GM19463 (cell line): ENCODE results near the gene MAP4K2.
"Not testable (repeated sequence)": the region's sequence is repeated elsewhere in the genome, so short reads cannot be mapped to it uniquely, and the experiment has no call there.

ENCODE experiments used
- ATAC-seq: cut with Tn5 transposase; IDR thresholded peaks from one replicate; pipeline ENCODE4 v1.9.1; 2021; ENCODE audit warnings: mild to moderate bottlenecking, moderate library complexity; ENCODE audit not compliant: unreplicated experiment

Gene MAP4K2

GRCh38 chr11:64838600-64839334 is 35.8 kb upstream of the MAP4K2 start:
- no peak for ATAC-seq

GRCh38 chr11:64837887-64838351 is 34.9 kb upstream of the MAP4K2 start:
- ATAC-seq: no peak

GRCh38 chr11:64836448-64837072 is 33.5 kb upstream of the MAP4K2 start:
- no peak for ATAC-seq

GRCh38 chr11:64835616-64836447 is 32.8 kb upstream of the MAP4K2 start:
- ATAC-seq: no peak

GRCh38 chr11:64834723-64835615 is 32.0 kb upstream of the MAP4K2 start:
- no peak for ATAC-seq

DNA sequence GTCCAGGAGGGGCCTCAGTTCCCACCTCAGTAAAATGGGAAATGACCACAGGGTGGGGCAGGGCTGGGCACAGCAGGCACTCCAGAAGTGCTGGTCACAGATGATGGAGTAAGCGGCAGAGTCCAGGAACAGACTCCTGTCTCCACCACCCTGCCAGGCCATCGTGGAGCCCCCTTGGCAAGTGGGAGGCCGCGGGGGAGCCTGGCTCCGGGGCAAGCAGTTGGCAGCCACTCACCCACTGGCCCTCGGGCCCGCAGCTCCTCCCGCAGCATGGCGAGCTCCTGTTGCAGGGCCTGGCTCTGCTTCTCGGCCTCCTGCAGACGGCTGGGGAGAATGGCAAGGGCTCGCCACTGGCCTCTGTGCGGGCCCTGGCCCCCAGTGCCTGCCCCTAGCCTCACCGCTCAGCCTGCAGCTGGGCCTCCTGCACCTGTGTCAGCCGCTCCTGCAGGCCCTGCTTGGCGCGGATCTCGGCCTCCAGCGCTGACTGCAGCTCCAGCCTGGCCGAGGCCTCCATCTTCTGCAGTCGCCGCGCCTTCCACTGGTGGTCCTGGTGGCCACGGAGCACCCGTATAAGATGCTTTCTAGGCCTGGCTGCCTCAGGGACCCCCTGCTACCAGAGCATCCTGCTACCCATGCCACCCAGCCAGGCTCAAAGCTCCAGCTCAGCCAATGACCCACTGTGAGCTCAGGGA is 31.2 kb upstream of the MAP4K2 start:
- ATAC-seq: no peak

- ATAC-seq: no peak
Measured at GRCh38 chr11:64833509-64833908, 30.5 kb upstream of the MAP4K2 start.

DNA sequence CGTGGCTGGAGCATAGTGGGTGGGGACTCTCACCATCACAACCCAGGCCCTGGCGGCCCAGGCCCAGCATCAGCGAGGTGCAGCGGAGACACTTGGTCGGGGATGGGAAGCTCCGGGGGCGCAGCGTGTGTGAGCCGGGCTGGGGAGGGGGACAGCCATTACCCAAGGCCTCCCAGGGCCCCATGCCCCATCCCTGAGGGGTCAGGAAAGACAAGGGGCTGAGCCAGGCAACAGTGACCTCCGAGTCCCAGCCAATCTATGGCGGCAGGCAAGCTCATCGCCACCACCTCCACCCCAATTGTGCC is 30.1 kb upstream of the MAP4K2 start:
- ATAC-seq: no peak

DNA sequence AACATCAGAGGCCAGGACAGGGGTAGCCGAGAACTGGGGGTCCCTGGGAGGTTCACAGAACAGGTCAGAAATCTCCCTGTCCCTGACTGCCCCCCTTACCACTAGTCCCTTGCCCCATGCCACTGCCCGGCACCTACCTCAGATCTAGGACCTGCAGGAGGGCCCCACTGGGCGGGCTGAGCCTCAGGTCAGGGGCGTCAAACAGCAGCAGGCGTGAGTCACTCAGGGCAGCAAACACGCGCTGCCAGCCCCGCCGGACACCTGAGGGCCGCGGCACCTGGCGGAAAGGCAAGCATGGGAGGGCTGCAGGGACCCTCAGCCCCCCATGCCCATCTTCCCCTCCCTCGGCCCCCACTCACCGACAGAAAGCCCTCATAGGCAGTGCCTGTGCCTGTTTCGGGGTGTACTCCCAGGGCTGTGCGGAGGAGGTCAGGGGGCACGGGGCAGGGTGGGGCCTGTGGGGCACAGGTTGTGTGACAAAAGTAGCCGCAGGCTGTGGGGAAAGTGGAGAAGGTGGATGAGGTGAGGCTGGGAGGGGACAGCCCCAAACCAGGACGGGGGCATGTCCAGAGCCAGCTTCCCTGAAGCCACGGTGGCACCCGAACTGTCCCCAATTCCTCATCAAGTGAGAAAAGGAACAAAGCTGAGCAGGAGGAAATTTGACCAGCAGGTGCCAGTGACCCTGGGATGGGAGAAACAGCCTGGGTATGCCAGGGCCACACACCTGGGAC is 29.6 kb upstream of the MAP4K2 start:
- no peak for ATAC-seq

GRCh38 chr11:64831411-64831891 is 28.4 kb upstream of the MAP4K2 start:
- no peak for ATAC-seq

DNA sequence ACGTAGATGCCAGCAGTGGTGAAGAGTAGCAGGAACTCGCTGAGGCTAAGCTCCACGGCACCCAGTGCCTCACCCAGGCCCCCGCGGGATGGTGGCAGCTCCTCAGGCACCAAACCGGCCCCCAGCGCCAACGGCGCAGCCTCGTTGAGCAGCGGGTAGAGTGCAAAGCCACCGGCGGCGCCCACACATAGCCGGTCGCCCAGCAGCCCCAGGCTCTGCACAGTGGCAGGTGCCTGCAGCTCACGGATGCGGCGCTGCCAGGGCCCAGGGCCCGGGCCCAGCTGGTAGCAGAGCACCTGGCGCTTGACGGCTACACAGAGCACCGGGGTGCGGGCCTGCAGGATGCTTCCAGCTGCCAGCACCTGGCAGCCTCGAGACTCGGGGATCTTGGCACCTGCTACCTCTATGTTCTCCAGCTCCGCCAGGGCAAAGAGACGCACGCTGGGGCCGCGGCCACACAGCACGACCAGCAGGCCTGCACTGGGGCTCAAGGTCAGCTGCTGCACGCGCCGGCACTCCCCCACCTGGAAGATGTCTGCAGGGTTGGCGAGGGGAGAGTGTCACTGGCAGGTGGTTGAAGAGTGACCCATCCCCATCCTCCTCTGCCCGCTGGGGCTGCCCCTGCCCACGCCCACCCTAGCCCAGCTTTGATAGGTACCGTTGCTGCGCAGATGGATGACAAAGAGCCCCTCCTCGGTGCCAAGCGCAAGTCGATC is 26.7 kb upstream of the MAP4K2 start:
- no peak for ATAC-seq

DNA sequence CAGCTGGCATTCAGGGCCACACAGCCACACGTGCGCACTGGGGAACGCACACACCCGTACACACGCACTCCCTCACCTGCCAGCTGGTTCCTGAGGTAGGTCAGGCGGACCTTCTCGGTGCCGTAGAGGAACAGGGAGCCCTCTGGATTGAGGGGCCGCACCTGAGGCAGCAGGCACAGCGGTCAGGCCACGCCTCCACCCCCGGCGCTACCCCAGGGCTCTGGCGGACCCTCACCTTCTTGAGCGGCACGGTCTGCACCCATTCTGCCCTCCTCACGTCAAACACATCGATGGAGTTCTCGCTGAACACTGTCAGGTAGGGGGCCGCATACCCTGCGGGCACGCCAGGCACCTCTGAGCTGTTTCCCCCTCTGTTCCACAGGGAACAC is 24.4 kb upstream of the MAP4K2 start:
- ATAC-seq: no peak

DNA sequence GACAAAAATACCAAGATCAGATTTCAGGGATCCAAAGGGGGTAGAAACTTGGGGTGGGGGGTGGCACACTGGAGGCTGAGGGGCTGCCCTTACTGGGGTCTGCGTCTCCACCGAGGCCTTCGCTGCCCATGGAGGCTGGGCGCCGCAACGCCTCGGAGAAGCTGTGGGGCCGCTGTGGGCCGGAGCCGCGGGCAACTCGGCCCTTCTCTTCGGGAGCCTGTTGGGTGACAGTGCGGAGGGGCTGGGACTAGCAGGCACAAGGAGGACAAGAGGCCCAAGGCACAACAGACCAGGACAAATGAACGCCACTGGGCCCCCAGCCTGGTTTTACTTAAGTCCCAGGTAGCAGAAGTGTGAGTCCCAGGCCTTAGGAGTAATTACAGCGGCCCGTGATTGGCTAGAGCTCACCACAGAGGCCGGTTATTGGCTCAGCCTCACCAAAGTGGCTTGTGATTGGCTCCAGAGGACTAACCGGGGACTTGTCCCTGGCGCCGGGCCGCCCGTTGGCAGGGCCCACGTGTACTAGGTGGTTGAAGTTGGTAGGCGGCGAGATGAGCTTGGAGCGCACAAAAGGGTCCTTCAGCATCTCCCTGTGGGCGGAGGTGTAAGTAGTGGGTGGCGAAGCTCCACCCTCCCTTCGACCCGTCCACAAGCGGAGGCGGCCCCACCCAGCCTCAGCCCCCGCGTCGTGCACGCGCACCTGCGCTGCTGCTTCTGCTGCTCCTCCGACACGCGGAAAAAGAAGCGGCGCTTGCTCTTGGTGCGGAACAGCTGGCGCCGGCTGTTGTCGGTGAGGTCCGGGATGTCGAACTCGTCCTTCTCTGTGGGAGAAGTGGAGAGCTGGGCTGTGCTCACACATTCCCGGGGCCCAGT is 23.8 kb upstream of the MAP4K2 start:
- no peak for ATAC-seq

- no peak for ATAC-seq
Measured at GRCh38 chr11:64826062-64826461, 23.0 kb upstream of the MAP4K2 start.

- no peak for ATAC-seq
Measured at GRCh38 chr11:64823568-64824119, 20.6 kb upstream of the MAP4K2 start.

DNA sequence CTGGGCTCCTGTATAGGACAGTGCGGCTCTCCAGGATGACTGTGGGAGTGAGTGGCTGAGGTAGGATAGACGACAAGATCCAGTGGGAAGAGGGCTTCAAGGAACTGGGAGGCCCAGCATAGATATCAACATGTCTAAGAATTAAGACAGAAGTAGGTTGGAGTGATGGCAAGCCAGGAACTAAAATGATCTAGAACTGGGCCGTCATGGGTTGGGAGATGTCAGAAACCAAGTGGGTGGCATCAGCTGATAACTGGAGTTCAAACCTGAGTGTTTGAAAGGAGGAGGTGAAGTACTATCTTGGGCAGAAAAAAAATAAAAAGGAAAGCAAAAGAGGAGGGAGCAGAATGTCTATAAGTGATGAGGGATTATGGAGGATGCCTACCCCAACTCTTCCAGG is 14.5 kb upstream of the MAP4K2 start:
- no peak for ATAC-seq

GRCh38 chr11:64815433-64815832 is 12.4 kb upstream of the MAP4K2 start:
- not testable (repeated sequence) for ATAC-seq
